CD14-positive monocyte (primary cell): ENCODE results near the gene CDSN. TPM values are rescaled to one million over a fixed set of nuclear protein-coding genes. Genes with fewer than 3 reads are reported as not detected.

Experiments
- DNase-seq, 3 donors: peaks; one replicate each; pipeline ENCODE4 v3.0.0-alpha.2; 2011 to 2022
- H2AFZ ChIP-seq: 2 replicates; pipeline ENCODE4 v1.6.0; 2012; ENCODE audit warnings: mild to moderate bottlenecking, low read depth, low read length, inconsistent platforms; ENCODE audit not compliant: insufficient read depth, poor library complexity, severe bottlenecking
- H3K27ac ChIP-seq, 2 donors: 1 replicate in 1 of 2; 2 replicates in 1 of 2; pipeline ENCODE4 v1.5.1; 2012 to 2013; ENCODE audit warnings: low read length in 2 of 2, control low read depth in 1 of 2, inconsistent platforms in 1 of 2, low read depth in 1 of 2, mild to moderate bottlenecking in 1 of 2
- H3K27me3 ChIP-seq, 2 donors: one replicate each; pipeline versions ENCODE4 v1.6.0 to v1.6.1; 2011 to 2013; ENCODE audit warnings: low read length in 2 of 2; ENCODE audit not compliant: control insufficient read depth in 2 of 2, insufficient read depth in 2 of 2
- H3K36me3 ChIP-seq, 2 donors: replicated peaks in 1 of 2; 1 replicate in 1 of 2; 2 replicates in 1 of 2; pipeline versions ENCODE4 v1.5.1 to v1.6.1; 2012 to 2013; ENCODE audit warnings: low read length in 2 of 2, control low read depth in 1 of 2, inconsistent platforms in 1 of 2, mild to moderate bottlenecking in 1 of 2; ENCODE audit not compliant: insufficient read depth in 2 of 2, control insufficient read depth in 1 of 2
- H3K4me1 ChIP-seq, 2 donors: 1 replicate in 1 of 2; 2 replicates in 1 of 2; pipeline versions ENCODE4 v1.5.1 to v1.6.1; 2012 to 2013; ENCODE audit warnings: low read length in 2 of 2, control low read depth in 1 of 2, inconsistent platforms in 1 of 2, mild to moderate bottlenecking in 1 of 2, moderate library complexity in 1 of 2; ENCODE audit not compliant: insufficient read depth in 2 of 2, control insufficient read depth in 1 of 2
- H3K4me2 ChIP-seq: replicated peaks from 2 replicates; pipeline ENCODE3; 2012; ENCODE audit warnings: low read length, moderate library complexity, mild to moderate bottlenecking; ENCODE audit not compliant: poor library complexity, severe bottlenecking; ENCODE audit errors: extremely low read depth
- H3K4me3 ChIP-seq, 3 experiments: fragments of 200-600 bp in 1 of 3; sonication (generic) in 1 of 3; replicated peaks in 1 of 3; 1 replicate in 2 of 3; 2 replicates in 1 of 3; pipeline ENCODE4 v1.5.1; 2011 to 2013; ENCODE audit warnings: low read length in 3 of 3, mild to moderate bottlenecking in 3 of 3, control low read depth in 2 of 3, low read depth in 2 of 3, inconsistent platforms in 1 of 3, moderate library complexity in 1 of 3
- H3K79me2 ChIP-seq: 2 replicates; pipeline ENCODE4 v1.6.0; 2012; ENCODE audit warnings: mild to moderate bottlenecking, control low read depth, inconsistent platforms, low read length, moderate library complexity; ENCODE audit not compliant: insufficient read depth
- H3K9ac ChIP-seq: 2 replicates; pipeline ENCODE4 v1.6.0; 2017; ENCODE audit warnings: low read length, mild to moderate bottlenecking; ENCODE audit not compliant: insufficient read depth, poor library complexity, severe bottlenecking
- H3K9me3 ChIP-seq, 2 donors: replicated peaks in 1 of 2; 1 replicate in 1 of 2; 2 replicates in 1 of 2; pipeline versions ENCODE4 v1.5.1 to v1.6.1; 2012 to 2013; ENCODE audit warnings: low read length in 2 of 2, control low read depth in 1 of 2; ENCODE audit not compliant: control insufficient read depth in 1 of 2, insufficient read depth in 1 of 2
- H4K20me1 ChIP-seq: 2 replicates; pipeline ENCODE4 v1.6.0; 2012; ENCODE audit warnings: mild to moderate bottlenecking, low read length, control low read depth, moderate library complexity; ENCODE audit not compliant: insufficient read depth
- H3K27ac Mint-ChIP-seq, 7 donors: one replicate each; pipeline ENCODE4 v1.8.0; 2020; ENCODE audit warnings: mild to moderate bottlenecking in 7 of 7, mixed read lengths in 7 of 7, moderate library complexity in 6 of 7, inconsistent platforms in 2 of 7
- H3K27me3 Mint-ChIP-seq, 3 donors: one replicate each; pipeline ENCODE4 v1.8.0; 2021 to 2022; ENCODE audit warnings: low read depth in 3 of 3, mild to moderate bottlenecking in 3 of 3, mixed read lengths in 3 of 3, moderate library complexity in 3 of 3, inconsistent platforms in 1 of 3
- H3K36me3 Mint-ChIP-seq, 2 donors: one replicate each; pipeline ENCODE4 v1.8.0; 2020; ENCODE audit warnings: mixed read lengths in 2 of 2, inconsistent platforms in 1 of 2, mild to moderate bottlenecking in 1 of 2
- H3K4me1 Mint-ChIP-seq: one replicate; pipeline ENCODE4 v1.8.0; 2020; ENCODE audit warnings: mild to moderate bottlenecking, mixed read lengths
- H3K4me3 Mint-ChIP-seq, 2 donors: one replicate each; pipeline ENCODE4 v1.8.0; 2020; ENCODE audit warnings: mild to moderate bottlenecking in 2 of 2, mixed read lengths in 2 of 2, moderate library complexity in 1 of 2
- H3K9me3 Mint-ChIP-seq, 7 donors: one replicate each; pipeline ENCODE4 v1.8.0; 2020 to 2022; ENCODE audit warnings: mixed read lengths in 7 of 7, mild to moderate bottlenecking in 6 of 7, moderate library complexity in 6 of 7, inconsistent platforms in 2 of 7
- WGBS: methylation state at CpG from one replicate; pipeline ENCODE4 v1.1.5; 2013; ENCODE audit warnings: missing lambda C conversion rate; ENCODE audit not compliant: insufficient coverage; 5-methylcytosine and 5-hydroxymethylcytosine counted together
- intact Hi-C, 2 donors: fragments of 100-400 bp; cut with micrococcal nuclease; formaldehyde crosslinking; loops; one replicate each; pipeline versions ENCODE4 v1.15.0 to v1.15.1; 2023
- polyA plus RNA-seq, 3 donors: library from polyadenylated mRNA; depleted of rRNA in 1 of 3; unstranded in 2 of 3; stranded (reverse) in 1 of 3; fragments of 300-500 nt in 2 of 3; fragments of >200 nt in 1 of 3; fragmentation: Illumina TruSeq in 2 of 3; gene quantifications; 1 replicate in 2 of 3; 2 replicates in 1 of 3; pipeline ENCODE4 v1.2.3, GENCODE V29; 2012 to 2021
- TF ChIP-seq, protein P1 (sequence below): fragments of 200-600 bp; IDR thresholded peaks from one replicate; pipeline ENCODE4 v1.8.0; 2022; ENCODE audit warnings: antibody characterized with exemption, mild to moderate bottlenecking

Gene CDSN
- polyA plus RNA-seq, 3 donors: not detected

DNA sequence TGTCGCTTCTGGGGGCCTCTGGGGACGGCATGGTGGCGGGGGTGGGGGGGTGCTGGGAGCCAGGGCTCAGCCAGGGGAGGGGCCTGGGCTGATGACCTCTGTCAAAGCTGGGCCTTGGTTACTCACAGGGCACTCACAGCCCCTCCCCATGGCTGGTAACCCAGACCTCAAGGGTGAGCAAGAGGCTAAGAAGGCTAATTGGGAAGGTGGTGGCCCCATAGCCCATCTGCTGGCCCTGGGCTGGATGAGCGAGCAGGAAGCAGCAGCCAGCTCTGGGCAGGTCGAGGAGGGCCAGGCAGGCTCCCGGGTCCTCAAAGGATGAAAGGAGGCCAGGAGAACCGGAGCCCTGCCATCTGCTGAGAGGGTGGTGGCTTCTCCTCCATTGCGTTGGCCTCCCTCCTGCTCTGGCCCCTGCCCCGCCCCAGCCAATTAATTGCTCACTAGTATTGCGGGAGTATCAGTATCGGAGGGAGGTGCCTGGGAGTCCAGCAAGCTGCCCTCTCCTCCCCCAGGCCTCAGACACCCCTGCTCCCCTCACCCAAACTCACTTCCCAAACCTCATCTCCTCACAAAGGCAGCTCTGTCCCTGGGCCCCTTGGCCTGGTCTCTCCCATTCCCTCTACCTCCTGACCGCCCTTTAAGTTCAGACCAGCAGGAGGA lies 1.0 kb upstream of the CDSN start:
- intact Hi-C loops: no loop called here
- Histone ChIP-seq H2AFZ (no peak overlapping the region), H3K9me3 (no peaks in the 10 kb centered on the region), H3K27me3 (no peaks in the 10 kb centered on the region), H3K79me2 (no peaks in the 10 kb centered on the region), H3K27ac (no peak overlapping the region), H3K4me1 (no peaks in the 10 kb centered on the region), H4K20me1 (no peaks in the 10 kb centered on the region), H3K4me2 (no peak overlapping the region), H3K36me3 (no peaks in the 10 kb centered on the region), H3K4me3 (no peak overlapping the region), H3K9ac (no peak overlapping the region)
- Mint-ChIP-seq H3K4me3 (no peak overlapping the region), H3K36me3 (no peaks in the 10 kb centered on the region), H3K27me3 (peaks cover 6 to 14% (median 7%) of the 10 kb centered on the region in 3 donors), H3K4me1 (peaks cover 8% of the 10 kb centered on the region), H3K9me3 (peaks cover 0 to 2% (median 0%) of the 10 kb centered on the region in 7 donors), H3K27ac (peak overlapping the region in 2 of 7 donors; percentile 29 to 36)
- TF ChIP-seq, protein P1, sequence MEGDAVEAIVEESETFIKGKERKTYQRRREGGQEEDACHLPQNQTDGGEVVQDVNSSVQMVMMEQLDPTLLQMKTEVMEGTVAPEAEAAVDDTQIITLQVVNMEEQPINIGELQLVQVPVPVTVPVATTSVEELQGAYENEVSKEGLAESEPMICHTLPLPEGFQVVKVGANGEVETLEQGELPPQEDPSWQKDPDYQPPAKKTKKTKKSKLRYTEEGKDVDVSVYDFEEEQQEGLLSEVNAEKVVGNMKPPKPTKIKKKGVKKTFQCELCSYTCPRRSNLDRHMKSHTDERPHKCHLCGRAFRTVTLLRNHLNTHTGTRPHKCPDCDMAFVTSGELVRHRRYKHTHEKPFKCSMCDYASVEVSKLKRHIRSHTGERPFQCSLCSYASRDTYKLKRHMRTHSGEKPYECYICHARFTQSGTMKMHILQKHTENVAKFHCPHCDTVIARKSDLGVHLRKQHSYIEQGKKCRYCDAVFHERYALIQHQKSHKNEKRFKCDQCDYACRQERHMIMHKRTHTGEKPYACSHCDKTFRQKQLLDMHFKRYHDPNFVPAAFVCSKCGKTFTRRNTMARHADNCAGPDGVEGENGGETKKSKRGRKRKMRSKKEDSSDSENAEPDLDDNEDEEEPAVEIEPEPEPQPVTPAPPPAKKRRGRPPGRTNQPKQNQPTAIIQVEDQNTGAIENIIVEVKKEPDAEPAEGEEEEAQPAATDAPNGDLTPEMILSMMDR: no peak
- 93% methylated on average over 8 of the region's 12 CpGs for WGBS
- DNase-seq: no peak

DNA sequence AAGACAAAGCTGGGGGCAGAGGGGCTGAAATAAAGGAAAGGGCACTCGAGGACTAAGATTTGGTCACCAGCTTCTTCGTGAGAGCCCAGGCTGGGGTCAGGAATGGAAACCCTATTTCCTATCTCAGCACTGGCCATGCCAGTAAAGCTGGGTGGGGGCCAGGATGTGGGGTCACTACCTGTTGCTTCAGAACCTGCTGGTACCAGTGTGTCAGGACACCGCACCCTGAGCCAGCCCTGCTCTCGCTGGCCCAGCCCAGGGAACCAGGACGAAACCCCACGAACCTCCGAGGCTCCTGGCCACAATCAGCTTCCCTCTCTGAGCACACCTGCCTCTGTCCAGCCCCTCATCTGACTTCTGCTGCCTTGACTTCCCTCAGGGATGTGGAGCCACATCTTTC lies 2.1 kb downstream of the CDSN start:
- H3K9me3 Mint-ChIP-seq: peaks cover 0 to 1% (median 0%) of the 10 kb centered on the region in 7 donors
- H3K79me2 ChIP-seq: no peaks in the 10 kb centered on the region
- H3K27ac ChIP-seq: no peak overlapping the region
- no peak for DNase-seq
- no peak overlapping the region for H3K4me3 Mint-ChIP-seq
- peaks cover 5 to 19% of the 10 kb centered on the region in 2 donors for H3K4me1 ChIP-seq
- no peak overlapping the region for H3K27ac Mint-ChIP-seq
- no peaks in the 10 kb centered on the region for H3K27me3 ChIP-seq
- no peaks in the 10 kb centered on the region for H3K36me3 Mint-ChIP-seq
- H3K4me2 ChIP-seq: no peak overlapping the region
- H3K36me3 ChIP-seq: no peaks in the 10 kb centered on the region
- H3K27me3 Mint-ChIP-seq: peaks cover 6 to 16% (median 11%) of the 10 kb centered on the region in 3 donors
- H3K9me3 ChIP-seq: no peaks in the 10 kb centered on the region
- TF ChIP-seq, protein P1: no peak
- intact Hi-C loops: no loop called here
- WGBS: 84% methylated on average over 5 of the region's 7 CpGs
- H2AFZ ChIP-seq: no peak overlapping the region
- H4K20me1 ChIP-seq: no peaks in the 10 kb centered on the region
- H3K9ac ChIP-seq: no peak overlapping the region
- no peak overlapping the region for H3K4me3 ChIP-seq
- peaks cover 20% of the 10 kb centered on the region for H3K4me1 Mint-ChIP-seq
